GM15510 (cell line): Measurements from ENCODE around the gene STAT5A.

Experiments used
- POLR2A ChIP-seq: IDR thresholded peaks from 3 replicates; pipeline ENCODE4 v1.6.1; 2011; ENCODE audit warnings: borderline replicate concordance; ENCODE audit not compliant: insufficient read length; ENCODE audit errors: extremely low read depth

STAT5A gene

DNA sequence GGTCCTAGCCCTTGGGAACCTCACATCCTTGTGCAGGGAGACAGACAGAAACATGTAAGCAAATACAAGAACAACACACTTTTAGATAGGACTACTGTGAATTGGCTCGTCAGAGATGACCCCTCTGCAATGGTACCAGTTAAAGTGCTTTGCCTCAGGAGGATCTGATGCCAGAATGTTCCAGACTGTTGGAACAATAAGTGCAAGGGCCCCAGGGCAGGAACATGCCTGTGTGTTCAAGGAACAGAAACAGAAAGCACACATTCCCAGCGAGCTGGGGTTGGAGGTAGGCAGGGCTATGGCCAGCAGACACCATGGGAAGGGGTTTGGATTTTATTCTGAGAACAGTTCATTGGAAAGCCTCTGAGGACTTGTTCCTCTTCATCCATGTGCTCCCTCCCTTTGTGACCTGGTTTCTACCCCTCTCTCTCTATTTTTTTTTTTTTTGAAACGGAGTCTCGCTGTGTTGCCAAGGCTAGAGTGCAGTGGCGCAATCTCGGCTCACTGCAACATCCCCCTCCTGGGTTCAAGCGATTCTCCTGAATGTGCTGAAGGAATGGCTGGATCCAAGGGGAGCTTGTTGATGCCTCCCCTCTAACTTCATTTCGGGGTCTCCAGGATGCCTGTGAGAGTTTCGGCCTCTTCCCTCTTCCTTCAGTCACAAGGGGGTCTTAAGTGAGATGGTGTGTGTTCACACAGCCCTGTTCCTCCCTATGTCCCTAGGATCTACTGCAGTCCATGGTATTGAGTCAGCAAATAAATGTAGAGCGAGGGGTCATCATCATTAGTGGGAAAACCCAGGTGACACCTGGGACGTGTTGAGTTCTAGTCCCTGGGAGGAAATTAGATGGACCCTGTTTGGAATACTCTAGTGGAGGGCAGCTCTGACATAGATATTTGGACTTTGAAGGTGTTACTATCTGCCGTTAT, 6.4 kb downstream of the STAT5A start:
- no peak for TF ChIP-seq POLR2A

DNA sequence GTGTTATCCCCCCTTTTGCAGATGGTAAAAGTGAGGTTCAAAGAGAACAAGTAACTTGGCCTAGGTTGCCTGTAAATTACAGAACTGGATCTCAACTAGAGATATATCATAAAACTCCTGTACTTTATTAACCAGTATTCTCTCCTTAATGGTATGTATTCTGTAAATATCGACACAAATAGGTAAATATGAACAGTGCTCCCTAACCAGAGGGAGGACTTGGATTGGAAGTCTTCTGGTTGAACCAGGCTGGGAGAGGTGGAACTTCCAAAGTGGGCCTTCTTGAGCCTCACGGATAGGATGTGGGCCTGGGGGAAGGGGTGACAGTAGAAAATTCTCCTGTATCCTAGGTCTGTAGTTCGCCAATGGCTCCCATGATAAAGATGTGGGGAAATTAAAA, 7.7 kb downstream of the STAT5A start:
- no peak for TF ChIP-seq POLR2A

- TF ChIP-seq POLR2A = no peak
Measured at GRCh38 chr17:42301022-42301421, 12.7 kb downstream of the STAT5A start.

- no peak for TF ChIP-seq POLR2A
Measured at GRCh38 chr17:42303694-42304093, 15.4 kb downstream of the STAT5A start.

DNA sequence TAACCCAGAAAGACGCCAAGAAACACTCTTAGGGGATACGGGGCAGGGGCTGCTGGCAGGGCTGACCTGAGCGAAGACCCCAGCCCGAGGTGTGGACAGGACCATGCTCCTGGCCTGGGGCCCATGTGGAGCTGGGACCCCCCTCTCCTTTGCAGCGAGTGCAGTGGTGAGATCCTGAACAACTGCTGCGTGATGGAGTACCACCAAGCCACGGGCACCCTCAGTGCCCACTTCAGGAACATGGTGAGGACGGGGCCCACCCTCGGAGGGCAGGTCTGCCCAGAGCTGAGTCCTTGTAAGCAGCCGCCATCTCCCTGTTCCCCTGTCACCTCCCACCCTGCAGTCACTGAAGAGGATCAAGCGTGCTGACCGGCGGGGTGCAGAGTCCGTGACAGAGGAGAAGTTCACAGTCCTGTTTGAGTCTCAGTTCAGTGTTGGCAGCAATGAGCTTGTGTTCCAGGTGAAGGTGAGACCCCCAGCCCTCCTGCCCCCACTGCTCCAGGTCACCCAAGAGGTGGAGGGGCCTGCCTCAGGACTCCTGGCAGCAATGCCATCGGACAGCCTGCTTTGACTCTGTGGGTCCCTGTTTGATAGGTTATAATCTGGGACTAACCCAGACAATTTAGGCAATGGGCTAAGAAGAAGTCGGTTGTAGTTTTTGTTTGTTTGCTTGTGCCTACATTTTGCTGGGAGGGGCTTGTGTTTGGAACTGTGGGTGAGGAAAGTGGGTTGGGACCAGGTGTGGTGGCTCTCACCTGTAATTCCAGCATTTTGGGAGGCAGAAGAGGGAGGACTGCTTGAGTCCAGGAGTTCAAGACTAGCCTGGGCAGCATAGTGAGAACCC, 16.1 kb downstream of the STAT5A start:
- no peak for TF ChIP-seq POLR2A

DNA sequence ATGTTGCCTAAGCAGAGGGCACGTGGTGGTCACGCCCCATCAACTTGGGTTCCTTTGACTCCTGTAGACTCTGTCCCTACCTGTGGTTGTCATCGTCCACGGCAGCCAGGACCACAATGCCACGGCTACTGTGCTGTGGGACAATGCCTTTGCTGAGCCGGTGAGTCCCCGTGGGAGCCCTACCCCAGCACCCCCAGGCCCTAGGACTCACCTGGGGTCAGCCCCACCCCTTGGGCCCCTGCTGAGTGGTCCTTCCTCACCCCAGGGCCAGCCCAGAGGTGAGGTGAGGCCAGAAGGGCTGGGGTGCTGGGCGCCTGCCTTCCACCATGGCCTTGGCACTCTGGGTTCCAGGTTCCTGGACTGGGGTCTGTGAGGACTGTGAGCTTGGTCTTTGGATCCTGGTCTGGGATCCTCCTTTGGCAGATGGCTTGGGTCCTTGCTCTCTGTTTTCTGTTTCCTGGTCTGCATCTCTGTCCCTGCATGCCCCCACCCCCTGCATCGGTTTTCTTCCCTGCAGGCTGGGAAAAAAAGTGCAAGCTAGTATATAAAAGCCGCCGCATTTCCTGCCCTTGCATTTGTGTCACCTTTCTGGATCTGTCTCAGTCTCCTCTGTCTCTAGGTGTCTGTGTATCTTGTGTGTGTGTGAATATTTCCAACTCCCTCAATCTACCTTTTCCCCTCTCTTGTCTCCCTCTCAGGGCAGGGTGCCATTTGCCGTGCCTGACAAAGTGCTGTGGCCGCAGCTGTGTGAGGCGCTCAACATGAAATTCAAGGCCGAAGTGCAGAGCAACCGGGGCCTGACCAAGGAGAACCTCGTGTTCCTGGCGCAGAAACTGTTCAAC, 17.5 kb downstream of the STAT5A start:
- TF ChIP-seq POLR2A = no peak

- no peak for TF ChIP-seq POLR2A
Measured at GRCh38 chr17:42306385-42306667, 18.0 kb downstream of the STAT5A start.

DNA sequence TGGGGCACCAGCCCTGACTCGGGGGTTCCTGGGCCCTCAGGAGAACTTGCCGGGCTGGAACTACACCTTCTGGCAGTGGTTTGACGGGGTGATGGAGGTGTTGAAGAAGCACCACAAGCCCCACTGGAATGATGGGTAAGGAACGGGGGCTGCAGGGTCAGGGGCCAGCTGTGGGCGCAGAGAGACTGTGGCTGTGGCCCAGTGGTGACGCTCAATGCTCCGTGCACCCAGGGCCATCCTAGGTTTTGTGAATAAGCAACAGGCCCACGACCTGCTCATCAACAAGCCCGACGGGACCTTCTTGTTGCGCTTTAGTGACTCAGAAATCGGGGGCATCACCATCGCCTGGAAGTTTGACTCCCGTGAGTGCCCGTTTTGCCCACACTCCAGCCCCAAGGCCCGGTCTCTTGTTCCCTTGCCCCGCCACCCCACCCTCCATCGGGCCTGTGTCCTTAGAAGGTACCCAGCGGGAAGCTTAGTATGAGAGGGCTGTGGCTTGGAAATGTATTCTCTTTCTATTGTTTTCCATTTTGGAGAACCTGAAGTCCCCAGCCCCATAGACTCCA, 19.1 kb downstream of the STAT5A start:
- TF ChIP-seq POLR2A = no peak

DNA sequence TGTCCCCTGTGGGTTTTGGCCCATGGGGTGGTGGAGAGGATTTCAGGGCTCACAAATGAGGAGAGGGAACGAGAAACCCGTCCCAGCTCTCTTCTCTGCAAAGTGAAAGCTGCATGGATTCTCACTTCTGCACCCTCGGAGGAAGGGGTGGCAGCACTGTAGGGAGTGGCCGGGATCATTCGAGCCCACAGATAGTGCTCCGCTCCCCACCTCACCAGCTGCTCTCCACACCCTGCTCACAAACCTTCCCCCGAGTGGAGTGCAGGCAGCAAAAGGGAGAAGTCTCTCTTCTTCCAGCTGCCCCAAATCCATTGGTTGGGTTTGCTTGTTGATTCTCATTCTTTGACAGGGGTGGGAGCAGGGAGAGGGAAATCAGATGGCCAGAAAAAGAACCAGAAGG, 20.1 kb downstream of the STAT5A start:
- TF ChIP-seq POLR2A = no peak

- no peak for TF ChIP-seq POLR2A
Measured at GRCh38 chr17:42309142-42309541, 20.8 kb downstream of the STAT5A start.

DNA sequence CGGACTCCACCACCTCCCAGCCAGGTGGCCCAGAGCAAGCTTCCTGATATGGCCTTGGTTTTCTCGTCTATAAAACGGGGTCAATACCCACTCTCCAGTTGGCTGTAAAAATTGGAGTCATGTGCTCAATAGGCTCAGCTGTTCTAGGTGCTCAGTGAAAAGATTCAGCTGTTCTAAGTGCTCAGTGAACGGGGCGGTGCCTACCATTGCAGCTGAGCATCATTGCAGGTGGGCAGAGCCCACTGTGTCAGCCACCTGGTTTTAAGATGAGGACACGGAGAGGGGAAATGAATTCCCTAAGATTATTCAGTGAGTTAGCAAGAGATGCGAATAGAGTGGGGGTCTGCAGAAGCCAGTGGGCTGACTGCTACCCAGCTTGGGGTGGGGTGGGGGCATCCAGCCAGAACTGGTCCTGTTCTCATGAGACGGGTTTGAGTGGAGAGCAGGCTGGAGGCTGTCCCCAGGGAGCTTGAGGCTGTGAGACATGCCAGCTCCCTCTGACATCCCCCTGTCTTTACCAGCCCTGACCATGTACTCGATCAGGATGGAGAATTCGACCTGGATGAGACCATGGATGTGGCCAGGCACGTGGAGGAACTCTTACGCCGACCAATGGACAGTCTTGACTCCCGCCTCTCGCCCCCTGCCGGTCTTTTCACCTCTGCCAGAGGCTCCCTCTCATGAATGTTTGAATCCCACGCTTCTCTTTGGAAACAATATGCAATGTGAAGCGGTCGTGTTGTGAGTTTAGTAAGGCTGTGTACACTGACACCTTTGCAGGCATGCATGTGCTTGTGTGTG, 21.9 kb downstream of the STAT5A start:
- peak; percentile 8 for TF ChIP-seq POLR2A

GRCh38 chr17:42310787-42311215, 22.5 kb downstream of the STAT5A start:
- TF ChIP-seq POLR2A = no peak

DNA sequence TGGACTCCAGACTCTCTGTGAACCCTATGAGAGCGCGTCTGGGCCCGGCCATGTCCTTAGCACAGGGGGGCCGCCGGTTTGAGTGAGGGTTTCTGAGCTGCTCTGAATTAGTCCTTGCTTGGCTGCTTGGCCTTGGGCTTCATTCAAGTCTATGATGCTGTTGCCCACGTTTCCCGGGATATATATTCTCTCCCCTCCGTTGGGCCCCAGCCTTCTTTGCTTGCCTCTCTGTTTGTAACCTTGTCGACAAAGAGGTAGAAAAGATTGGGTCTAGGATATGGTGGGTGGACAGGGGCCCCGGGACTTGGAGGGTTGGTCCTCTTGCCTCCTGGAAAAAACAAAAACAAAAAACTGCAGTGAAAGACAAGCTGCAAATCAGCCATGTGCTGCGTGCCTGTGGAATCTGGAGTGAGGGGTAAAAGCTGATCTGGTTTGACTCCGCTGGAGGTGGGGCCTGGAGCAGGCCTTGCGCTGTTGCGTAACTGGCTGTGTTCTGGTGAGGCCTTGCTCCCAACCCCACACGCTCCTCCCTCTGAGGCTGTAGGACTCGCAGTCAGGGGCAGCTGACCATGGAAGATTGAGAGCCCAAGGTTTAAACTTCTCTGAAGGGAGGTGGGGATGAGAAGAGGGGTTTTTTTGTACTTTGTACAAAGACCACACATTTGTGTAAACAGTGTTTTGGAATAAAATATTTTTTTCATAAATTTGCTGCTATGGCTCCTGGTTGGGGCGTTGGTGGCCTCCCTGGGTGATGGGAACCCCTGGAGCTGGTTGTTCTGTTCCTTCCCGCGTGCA, 23.1 kb downstream of the STAT5A start:
- no peak for TF ChIP-seq POLR2A

DNA sequence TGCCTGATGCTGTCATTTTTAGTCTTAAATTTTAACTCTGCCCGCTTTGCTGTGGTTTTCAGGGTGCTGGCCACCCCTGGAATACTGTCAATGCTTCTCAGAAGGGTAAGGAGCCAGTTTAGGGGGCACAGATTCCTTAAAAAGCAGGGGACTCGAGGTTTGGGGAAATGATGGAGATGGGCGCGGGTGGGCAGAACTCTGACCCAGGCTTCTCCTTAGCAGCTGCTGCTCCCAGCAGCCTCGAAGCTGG, 23.7 kb downstream of the STAT5A start:
- no peak for TF ChIP-seq POLR2A
